HG03095 (cell line): ENCODE measurements around the gene TRIML2.

Experiments used
- ATAC-seq: cut with Tn5 transposase; IDR thresholded peaks from one replicate; pipeline ENCODE4 v1.9.1; 2021; ENCODE audit warnings: moderate library complexity; ENCODE audit not compliant: unreplicated experiment

The TRIML2 gene

GRCh38 chr4:188109157-188109755 is at the start of gene TRIML2:
TRIML2 (minus strand) TSS chr4:188109603; CDS start chr4:188105368, 4,235 bp downstream.
- ATAC-seq: no peak

GRCh38 chr4:188158336-188158735 is 48.9 kb upstream of the TRIML2 start:
- no peak for ATAC-seq

GRCh38 chr4:188154668-188155405 is 45.4 kb upstream of the TRIML2 start:
- ATAC-seq: no peak

- ATAC-seq: no peak
Observed at GRCh38 chr4:188147776-188148175, 38.4 kb upstream of the TRIML2 start.

- no peak for ATAC-seq
Observed at GRCh38 chr4:188147176-188147575, 37.8 kb upstream of the TRIML2 start.

GRCh38 chr4:188146618-188147017 is 37.2 kb upstream of the TRIML2 start:
- ATAC-seq: no peak

- no peak for ATAC-seq
Observed at GRCh38 chr4:188145601-188146000, 36.2 kb upstream of the TRIML2 start.

- ATAC-seq: no peak
Observed at GRCh38 chr4:188143731-188144130, 34.3 kb upstream of the TRIML2 start.

- no peak for ATAC-seq
Observed at GRCh38 chr4:188139671-188140070, 30.3 kb upstream of the TRIML2 start.

- no peak for ATAC-seq
Observed at GRCh38 chr4:188139141-188139540, 29.7 kb upstream of the TRIML2 start, which contains the start of gene TRIML1. TRIML1 (plus strand) TSS chr4:188139441; CDS start chr4:188139559, 118 bp downstream.

- no peak for ATAC-seq
Observed at GRCh38 chr4:188138227-188138626, 28.8 kb upstream of the TRIML2 start.

GRCh38 chr4:188132232-188132631 is 22.8 kb upstream of the TRIML2 start:
- ATAC-seq: no peak

GRCh38 chr4:188130355-188130754 is 21.0 kb upstream of the TRIML2 start:
- ATAC-seq: no peak

GRCh38 chr4:188127214-188127874 is 17.9 kb upstream of the TRIML2 start:
- no peak for ATAC-seq

GRCh38 chr4:188121530-188121929 is 12.1 kb upstream of the TRIML2 start:
- no peak for ATAC-seq

GRCh38 chr4:188117631-188118324 is 8.4 kb upstream of the TRIML2 start:
- no peak for ATAC-seq

- no peak for ATAC-seq
Observed at GRCh38 chr4:188113156-188113555, 3.8 kb upstream of the TRIML2 start.

GRCh38 chr4:188111955-188112354 is 2.6 kb upstream of the TRIML2 start:
- no peak for ATAC-seq

GRCh38 chr4:188110741-188111471 is 1.5 kb upstream of the TRIML2 start:
- ATAC-seq: no peak

GRCh38 chr4:188110036-188110435 is 633 bp upstream of the TRIML2 start:
- no peak for ATAC-seq
